Activated CD4-positive, alpha-beta T cell treated with anti-CD3 and anti-CD28 coated beads for 48 hours (primary cell): Measurements from ENCODE around the gene IL17RA.
"Not testable (repeated sequence)": the region's sequence is repeated elsewhere in the genome, so short reads cannot be mapped to it uniquely, and the experiment has no call there.

Experiments used
- DNase-seq: peaks from one replicate; pipeline ENCODE4 v3.0.0-alpha.2; 2020

Gene IL17RA

GRCh38 chr22:17084554-17085276 lies at the start of gene IL17RA:
Gene IL17RA, plus strand, starts transcription at chr22:17085000. Its CDS starts 92 bp downstream, at chr22:17085092.
- peak; percentile 94 for DNase-seq

GRCh38 chr22:17035246-17035645 lies 49.6 kb upstream of the IL17RA start:
- no peak for DNase-seq

GRCh38 chr22:17035976-17036841 lies 48.6 kb upstream of the IL17RA start:
- peak; percentile 8 for DNase-seq

GRCh38 chr22:17036842-17037711 lies 47.7 kb upstream of the IL17RA start:
- not testable (repeated sequence) for DNase-seq

GRCh38 chr22:17043521-17043920 lies 41.3 kb upstream of the IL17RA start:
- DNase-seq: no peak

GRCh38 chr22:17046566-17047348 lies 38.0 kb upstream of the IL17RA start:
- no peak for DNase-seq

GRCh38 chr22:17047656-17048055 lies 37.1 kb upstream of the IL17RA start:
- no peak for DNase-seq

- DNase-seq: no peak
Measured at GRCh38 chr22:17056058-17056457, 28.7 kb upstream of the IL17RA start.

GRCh38 chr22:17056807-17057206 lies 28.0 kb upstream of the IL17RA start:
- DNase-seq: no peak

GRCh38 chr22:17057959-17058814 lies 26.6 kb upstream of the IL17RA start:
- DNase-seq: peak; percentile 59

GRCh38 chr22:17060126-17060525 lies 24.7 kb upstream of the IL17RA start:
- no peak for DNase-seq

GRCh38 chr22:17063411-17064106 lies 21.2 kb upstream of the IL17RA start:
- no peak for DNase-seq

- no peak for DNase-seq
Measured at GRCh38 chr22:17064498-17065100, 20.2 kb upstream of the IL17RA start.

GRCh38 chr22:17065433-17065832 lies 19.4 kb upstream of the IL17RA start:
- no peak for DNase-seq

GRCh38 chr22:17072877-17073276 lies 11.9 kb upstream of the IL17RA start:
- no peak for DNase-seq

GRCh38 chr22:17074648-17075002 lies 10.2 kb upstream of the IL17RA start:
- DNase-seq: no peak

- DNase-seq: no peak
Measured at GRCh38 chr22:17077255-17077654, 7.5 kb upstream of the IL17RA start.

- no peak for DNase-seq
Measured at GRCh38 chr22:17079572-17079971, 5.2 kb upstream of the IL17RA start.

GRCh38 chr22:17083255-17083654 lies 1.5 kb upstream of the IL17RA start:
- DNase-seq: no peak

GRCh38 chr22:17083811-17084441 lies 874 bp upstream of the IL17RA start:
- no peak for DNase-seq
